OCI-LY7 (cell line): Measurements from ENCODE around the gene ARHGAP24.

Source experiments
- EZH2phosphoT487 ChIP-seq: fragments of 200-600 bp; sonication (generic); IDR thresholded peaks from 2 replicates; pipeline ENCODE4 v1.6.1; 2018; ENCODE audit warnings: low read depth, borderline replicate concordance, mild to moderate bottlenecking, mixed run types, antibody characterized with exemption, low read length, moderate library complexity, mixed read lengths
- TF ChIP-seq, protein P1 (sequence below): fragments of 200-600 bp; sonication (generic); conservative IDR thresholded peaks from 2 replicates; pipeline ENCODE4 v1.5.1; 2014; ENCODE audit warnings: mild to moderate bottlenecking, antibody characterized with exemption, low read length, moderate library complexity, mixed read lengths

- TF ChIP-seq, protein P1, sequence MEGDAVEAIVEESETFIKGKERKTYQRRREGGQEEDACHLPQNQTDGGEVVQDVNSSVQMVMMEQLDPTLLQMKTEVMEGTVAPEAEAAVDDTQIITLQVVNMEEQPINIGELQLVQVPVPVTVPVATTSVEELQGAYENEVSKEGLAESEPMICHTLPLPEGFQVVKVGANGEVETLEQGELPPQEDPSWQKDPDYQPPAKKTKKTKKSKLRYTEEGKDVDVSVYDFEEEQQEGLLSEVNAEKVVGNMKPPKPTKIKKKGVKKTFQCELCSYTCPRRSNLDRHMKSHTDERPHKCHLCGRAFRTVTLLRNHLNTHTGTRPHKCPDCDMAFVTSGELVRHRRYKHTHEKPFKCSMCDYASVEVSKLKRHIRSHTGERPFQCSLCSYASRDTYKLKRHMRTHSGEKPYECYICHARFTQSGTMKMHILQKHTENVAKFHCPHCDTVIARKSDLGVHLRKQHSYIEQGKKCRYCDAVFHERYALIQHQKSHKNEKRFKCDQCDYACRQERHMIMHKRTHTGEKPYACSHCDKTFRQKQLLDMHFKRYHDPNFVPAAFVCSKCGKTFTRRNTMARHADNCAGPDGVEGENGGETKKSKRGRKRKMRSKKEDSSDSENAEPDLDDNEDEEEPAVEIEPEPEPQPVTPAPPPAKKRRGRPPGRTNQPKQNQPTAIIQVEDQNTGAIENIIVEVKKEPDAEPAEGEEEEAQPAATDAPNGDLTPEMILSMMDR, result no peak
- no peak for TF ChIP-seq EZH2phosphoT487
Measured at GRCh38 chr4:85798012-85798770, 323.2 kb downstream of the ARHGAP24 start.
